ENCODE results near the gene CLMP. TPM values are rescaled to one million over a fixed set of nuclear protein-coding genes. Genes with fewer than 3 reads are reported as not detected.
A peak's percentile ranks its signal among the peaks of the same experiment; 100 is the strongest.

CLMP gene
- total RNA-seq, 1 donor from 2014 or later: 34.5 TPM

DNA sequence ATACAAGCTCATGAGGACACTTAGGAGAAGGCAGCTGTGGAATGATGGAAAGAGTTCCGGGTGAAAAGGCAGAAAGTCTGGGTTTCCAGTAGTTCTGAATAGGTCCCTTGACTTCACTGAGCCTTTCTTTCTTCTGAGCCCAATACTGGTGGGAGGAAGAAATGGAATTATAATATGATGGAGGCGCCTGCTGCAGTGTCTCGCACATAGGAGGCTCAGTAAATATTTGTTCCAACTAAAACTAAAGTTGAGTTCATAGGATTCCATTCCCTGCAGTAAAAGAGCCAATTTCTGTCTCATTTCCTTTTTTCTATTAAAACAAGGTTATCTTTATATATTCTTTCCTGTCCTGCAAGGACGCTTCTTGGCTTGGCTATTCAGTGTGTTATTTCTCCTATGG, 5.2 kb upstream of the CLMP start:
- H3K36me3 ChIP-seq (ENCODE audit: control insufficient read depth, insufficient read depth, low read length): no peaks in the 10 kb centered on the region
- DNase-seq (ENCODE audit: low read depth) (no peak), FAIRE-seq (no peak)
- no peaks in the 10 kb centered on the region for H3K27me3 ChIP-seq (ENCODE audit: control insufficient read depth, insufficient read depth, low read length)
- TF ChIP-seq, protein P1, sequence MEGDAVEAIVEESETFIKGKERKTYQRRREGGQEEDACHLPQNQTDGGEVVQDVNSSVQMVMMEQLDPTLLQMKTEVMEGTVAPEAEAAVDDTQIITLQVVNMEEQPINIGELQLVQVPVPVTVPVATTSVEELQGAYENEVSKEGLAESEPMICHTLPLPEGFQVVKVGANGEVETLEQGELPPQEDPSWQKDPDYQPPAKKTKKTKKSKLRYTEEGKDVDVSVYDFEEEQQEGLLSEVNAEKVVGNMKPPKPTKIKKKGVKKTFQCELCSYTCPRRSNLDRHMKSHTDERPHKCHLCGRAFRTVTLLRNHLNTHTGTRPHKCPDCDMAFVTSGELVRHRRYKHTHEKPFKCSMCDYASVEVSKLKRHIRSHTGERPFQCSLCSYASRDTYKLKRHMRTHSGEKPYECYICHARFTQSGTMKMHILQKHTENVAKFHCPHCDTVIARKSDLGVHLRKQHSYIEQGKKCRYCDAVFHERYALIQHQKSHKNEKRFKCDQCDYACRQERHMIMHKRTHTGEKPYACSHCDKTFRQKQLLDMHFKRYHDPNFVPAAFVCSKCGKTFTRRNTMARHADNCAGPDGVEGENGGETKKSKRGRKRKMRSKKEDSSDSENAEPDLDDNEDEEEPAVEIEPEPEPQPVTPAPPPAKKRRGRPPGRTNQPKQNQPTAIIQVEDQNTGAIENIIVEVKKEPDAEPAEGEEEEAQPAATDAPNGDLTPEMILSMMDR (IDR thresholded peaks at IDR 0.05; ENCODE audit: insufficient read depth, low read length, severe bottlenecking): no peak
- no peak overlapping the region for H3K4me3 ChIP-seq (ENCODE audit: low read depth, low read length)

- peak; percentile 94 for FAIRE-seq
- TF ChIP-seq, protein P1 (IDR thresholded peaks at IDR 0.05; ENCODE audit: insufficient read depth, low read length, severe bottlenecking): no peak
- peak; percentile 99 for DNase-seq (ENCODE audit: low read depth)
- H3K4me3 ChIP-seq (ENCODE audit: low read depth, low read length): no peak overlapping the region
- H3K27me3 ChIP-seq (ENCODE audit: control insufficient read depth, insufficient read depth, low read length): no peaks in the 10 kb centered on the region
- H3K36me3 ChIP-seq (ENCODE audit: control insufficient read depth, insufficient read depth, low read length): no peaks in the 10 kb centered on the region
Measured at GRCh38 chr11:123197711-123198110, 2.7 kb upstream of the CLMP start.

- DNase-seq (ENCODE audit: low read depth) (no peak), FAIRE-seq (no peak)
- Histone ChIP-seq H3K36me3 (ENCODE audit: control insufficient read depth, insufficient read depth, low read length) (no peaks in the 10 kb centered on the region), H3K4me3 (ENCODE audit: low read depth, low read length) (no peak overlapping the region), H3K27me3 (ENCODE audit: control insufficient read depth, insufficient read depth, low read length) (no peaks in the 10 kb centered on the region)
- TF ChIP-seq, protein P1 (IDR thresholded peaks at IDR 0.05; ENCODE audit: insufficient read depth, low read length, severe bottlenecking): no peak
Measured at GRCh38 chr11:123196060-123196714, 1.1 kb upstream of the CLMP start.

GRCh38 chr11:123194337-123195187, 486 bp downstream of the CLMP start:
- no peak for FAIRE-seq
- peak; percentile 22 for DNase-seq (ENCODE audit: low read depth)
- Histone ChIP-seq H3K36me3 (ENCODE audit: control insufficient read depth, insufficient read depth, low read length) (no peaks in the 10 kb centered on the region), H3K27me3 (ENCODE audit: control insufficient read depth, insufficient read depth, low read length) (no peaks in the 10 kb centered on the region), H3K4me3 (ENCODE audit: low read depth, low read length) (peak overlapping the region; percentile 57)
- TF ChIP-seq, protein P1 (IDR thresholded peaks at IDR 0.05; ENCODE audit: insufficient read depth, low read length, severe bottlenecking): no peak

- peak overlapping the region; percentile 57 for H3K4me3 ChIP-seq (ENCODE audit: low read depth, low read length)
- DNase-seq (ENCODE audit: low read depth) (no peak), FAIRE-seq (no peak)
- no peaks in the 10 kb centered on the region for H3K36me3 ChIP-seq (ENCODE audit: control insufficient read depth, insufficient read depth, low read length)
- H3K27me3 ChIP-seq (ENCODE audit: control insufficient read depth, insufficient read depth, low read length): no peaks in the 10 kb centered on the region
- TF ChIP-seq, protein P1 (IDR thresholded peaks at IDR 0.05; ENCODE audit: insufficient read depth, low read length, severe bottlenecking): no peak
Measured at GRCh38 chr11:123193742-123194141, 1.3 kb downstream of the CLMP start.
